Mesothelial cell of epicardium (in vitro differentiated cells): ENCODE data around the gene WDR45B. TPM values are rescaled to one million over a fixed set of nuclear protein-coding genes. Genes with fewer than 3 reads are reported as not detected.
A peak's percentile ranks its signal among the peaks of the same experiment; 100 is the strongest.

Source experiments
- DNase-seq, 2 experiments: peaks; one replicate each; pipeline ENCODE4 v3.0.0; 2021; ENCODE audit warnings: low spot score in 2 of 2; ENCODE audit not compliant: unreplicated experiment in 2 of 2
- H3K27ac Mint-ChIP-seq: 2 replicates; pipeline ENCODE4 v1.8.0; 2021; ENCODE audit warnings: mixed read lengths
- H3K27me3 Mint-ChIP-seq: 2 replicates; pipeline ENCODE4 v1.8.0; 2021; ENCODE audit warnings: low read depth, mixed read lengths
- H3K36me3 Mint-ChIP-seq: 2 replicates; pipeline ENCODE4 v1.8.0; 2021; ENCODE audit warnings: mixed read lengths
- H3K4me1 Mint-ChIP-seq: 2 replicates; pipeline ENCODE4 v1.8.0; 2021; ENCODE audit warnings: mixed read lengths
- H3K4me3 Mint-ChIP-seq: 2 replicates; pipeline ENCODE4 v1.8.0; 2021; ENCODE audit warnings: mild to moderate bottlenecking, moderate library complexity, mixed read lengths
- H3K9me3 Mint-ChIP-seq: 2 replicates; pipeline ENCODE4 v1.8.0; 2021; ENCODE audit warnings: mixed read lengths
- CTCF ChIP-seq: fragments of 200-600 bp; sonication (generic); IDR thresholded peaks from one replicate; pipeline ENCODE4 v1.5.0; 2021; ENCODE audit warnings: antibody characterized with exemption; ENCODE audit not compliant: unreplicated experiment
- total RNA-seq: library from RNA; stranded (reverse); gene quantifications from 3 replicates; pipeline ENCODE4 v1.2.1, GENCODE V29; 2021

WDR45B gene
- 90.2 to 93.3 TPM (median 92.3 TPM) in 3 replicates for total RNA-seq

- Mint-ChIP-seq H3K36me3 (peaks cover 13% of the 10 kb centered on the region), H3K4me1 (peaks cover 13% of the 10 kb centered on the region), H3K9me3 (no peaks in the 10 kb centered on the region), H3K27ac (peak within 1 kb of the TSS; percentile 90), H3K4me3 (peak within 1 kb of the TSS; percentile 88), H3K27me3 (no peaks in the 10 kb centered on the region)
- no peak for TF ChIP-seq CTCF
- peak; percentile 86 to 88 for DNase-seq
These were observed at the start of gene WDR45B for GRCh38 chr17:82648165-82648668. Gene WDR45B (minus strand): TSS chr17:82648444. CDS start chr17:82648340, 104 bp downstream.

GRCh38 chr17:82697808-82698064 is 49.5 kb upstream of the WDR45B start:
- DNase-seq = no peak

GRCh38 chr17:82696916-82697807 is 48.9 kb upstream of the WDR45B start:
- peak in 1 of 2 experiments; percentile 61 for DNase-seq
- peaks cover 20% of the 10 kb centered on the region for H3K36me3 Mint-ChIP-seq
- peaks cover 18% of the 10 kb centered on the region for H3K27me3 Mint-ChIP-seq
- TF ChIP-seq CTCF = no peak
- peak overlapping the region; percentile 64 for H3K4me3 Mint-ChIP-seq
- peaks cover 10% of the 10 kb centered on the region for H3K9me3 Mint-ChIP-seq
- no peak overlapping the region for H3K27ac Mint-ChIP-seq
- H3K4me1 Mint-ChIP-seq = peaks cover 16% of the 10 kb centered on the region

More at GRCh38 chr17:82697808-82698064, 49.5 kb upstream of the WDR45B start:
- peaks cover 10% of the 10 kb centered on the region for H3K9me3 Mint-ChIP-seq
- H3K4me1 Mint-ChIP-seq = peaks cover 19% of the 10 kb centered on the region
- H3K27ac Mint-ChIP-seq = no peak overlapping the region
- H3K36me3 Mint-ChIP-seq = peaks cover 20% of the 10 kb centered on the region
- no peak for TF ChIP-seq CTCF
- H3K4me3 Mint-ChIP-seq = peak overlapping the region; percentile 64
- H3K27me3 Mint-ChIP-seq = peaks cover 18% of the 10 kb centered on the region

GRCh38 chr17:82696259-82696658 is 48.0 kb upstream of the WDR45B start:
- H3K4me3 Mint-ChIP-seq = peak overlapping the region; percentile 4
- peaks cover 10% of the 10 kb centered on the region for H3K9me3 Mint-ChIP-seq
- DNase-seq = no peak
- H3K27me3 Mint-ChIP-seq = peaks cover 18% of the 10 kb centered on the region
- TF ChIP-seq CTCF = no peak
- H3K36me3 Mint-ChIP-seq = peaks cover 20% of the 10 kb centered on the region
- no peak overlapping the region for H3K27ac Mint-ChIP-seq
- H3K4me1 Mint-ChIP-seq = peaks cover 11% of the 10 kb centered on the region

- no peak for DNase-seq
- no peak for TF ChIP-seq CTCF
- H3K9me3 Mint-ChIP-seq = peaks cover 10% of the 10 kb centered on the region
- peaks cover 23% of the 10 kb centered on the region for H3K36me3 Mint-ChIP-seq
- H3K27me3 Mint-ChIP-seq = peaks cover 16% of the 10 kb centered on the region
- H3K27ac Mint-ChIP-seq = no peak overlapping the region
- peak overlapping the region; percentile 14 for H3K4me3 Mint-ChIP-seq
- H3K4me1 Mint-ChIP-seq = peaks cover 13% of the 10 kb centered on the region
These were observed 46.4 kb upstream of the WDR45B start for GRCh38 chr17:82694647-82695046.
